Kidney glomerular epithelial cell (primary cell): ENCODE data around the gene PALLD.
A peak's percentile ranks its signal among the peaks of the same experiment; 100 is the strongest.
"Not testable (repeated sequence)": the region's sequence is repeated elsewhere in the genome, so short reads cannot be mapped to it uniquely, and the experiment has no call there.

Experiments used
- DNase-seq: peaks from one replicate; lab custom pipeline; 2025; lab: John Stamatoyannopoulos, UW

Gene PALLD

GRCh38 chr4:168797194-168797593 is 300.3 kb downstream of the PALLD start:
- DNase-seq = peak; percentile 89

GRCh38 chr4:168797738-168798375 is 301.0 kb downstream of the PALLD start:
- no peak for DNase-seq

GRCh38 chr4:168800926-168801325 is 304.1 kb downstream of the PALLD start:
- peak; percentile 73 for DNase-seq

GRCh38 chr4:168802222-168802621 is 305.4 kb downstream of the PALLD start:
- DNase-seq = no peak

GRCh38 chr4:168803052-168803451 is 306.2 kb downstream of the PALLD start:
- DNase-seq = not testable (repeated sequence)

GRCh38 chr4:168803732-168804131 is 306.9 kb downstream of the PALLD start:
- peak; percentile 93 for DNase-seq

- DNase-seq = no peak
These were observed 307.3 kb downstream of the PALLD start for GRCh38 chr4:168804146-168804545.

GRCh38 chr4:168805341-168805740 is 308.5 kb downstream of the PALLD start:
- DNase-seq = no peak

GRCh38 chr4:168806247-168806646 is 309.4 kb downstream of the PALLD start:
- DNase-seq = not testable (repeated sequence)

GRCh38 chr4:168811207-168811606 is 314.4 kb downstream of the PALLD start:
- DNase-seq = no peak

GRCh38 chr4:168811786-168812651 is 315.2 kb downstream of the PALLD start:
- DNase-seq = no peak

GRCh38 chr4:168812806-168813205 is 316.0 kb downstream of the PALLD start:
- no peak for DNase-seq

- DNase-seq = no peak
These were observed 317.0 kb downstream of the PALLD start for GRCh38 chr4:168813890-168814289.

GRCh38 chr4:168815379-168816345 is 318.8 kb downstream of the PALLD start:
- DNase-seq = no peak

- DNase-seq = no peak
These were observed 320.5 kb downstream of the PALLD start for GRCh38 chr4:168817370-168817769.

- no peak for DNase-seq
These were observed 325.6 kb downstream of the PALLD start for GRCh38 chr4:168822481-168822880.

- DNase-seq = no peak
These were observed 329.1 kb downstream of the PALLD start for GRCh38 chr4:168825975-168826374.

GRCh38 chr4:168826620-168827019 is 329.8 kb downstream of the PALLD start:
- DNase-seq = no peak

GRCh38 chr4:168830777-168831512 is 334.1 kb downstream of the PALLD start:
- DNase-seq = no peak

- DNase-seq = no peak
These were observed 334.7 kb downstream of the PALLD start for GRCh38 chr4:168831585-168831918.

GRCh38 chr4:168831919-168832762 is 335.3 kb downstream of the PALLD start:
- DNase-seq = peak; percentile 79
